NB4 (cell line): ENCODE data around the gene ICAM3.
"Not testable (repeated sequence)": the region's sequence is repeated elsewhere in the genome, so short reads cannot be mapped to it uniquely, and the experiment has no call there.

ENCODE experiments used
- CTCF ChIP-seq: IDR thresholded peaks from one replicate; pipeline ENCODE4 v1.5.1; 2012; ENCODE audit warnings: low read depth, low read length
- POLR2A ChIP-seq: IDR thresholded peaks from 2 replicates; pipeline ENCODE4 v1.6.1; 2011; ENCODE audit warnings: mild to moderate bottlenecking; ENCODE audit not compliant: insufficient read length; ENCODE audit errors: extremely low read depth

GRCh38 chr19:10336725-10337124, 2.7 kb downstream of the ICAM3 start:
- not testable (repeated sequence) for TF ChIP-seq CTCF, POLR2A
